GM19023 (cell line): ENCODE measurements around the gene ABHD12B.

Experiments
- ATAC-seq: cut with Tn5 transposase; IDR thresholded peaks from one replicate; pipeline ENCODE4 v1.9.1; 2021; ENCODE audit warnings: mild to moderate bottlenecking, moderate library complexity; ENCODE audit not compliant: unreplicated experiment

ABHD12B gene

GRCh38 chr14:50839048-50839447, 32.8 kb upstream of the ABHD12B start:
- no peak for ATAC-seq

- ATAC-seq = no peak
Observed at GRCh38 chr14:50839691-50840090, 32.2 kb upstream of the ABHD12B start.

DNA sequence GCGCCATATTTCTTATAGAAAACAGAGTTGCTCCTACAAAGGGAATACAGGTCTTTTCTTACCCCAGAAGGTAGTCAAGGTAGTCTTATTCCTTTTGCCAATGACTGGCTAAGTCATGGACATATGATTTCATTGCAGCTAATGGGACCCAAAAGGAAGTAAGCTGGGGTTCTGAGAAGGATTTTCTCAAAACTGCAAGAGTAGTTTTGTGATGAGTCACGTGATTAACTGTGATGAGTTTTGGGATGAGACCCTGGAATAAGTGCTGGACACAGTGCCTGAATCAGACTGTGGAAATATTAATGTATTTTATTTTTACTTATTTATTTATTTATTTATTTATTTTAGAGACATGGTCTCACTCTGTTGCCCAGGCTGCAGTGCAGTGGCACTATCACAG, 27.5 kb upstream of the ABHD12B start:
- ATAC-seq = no peak

DNA sequence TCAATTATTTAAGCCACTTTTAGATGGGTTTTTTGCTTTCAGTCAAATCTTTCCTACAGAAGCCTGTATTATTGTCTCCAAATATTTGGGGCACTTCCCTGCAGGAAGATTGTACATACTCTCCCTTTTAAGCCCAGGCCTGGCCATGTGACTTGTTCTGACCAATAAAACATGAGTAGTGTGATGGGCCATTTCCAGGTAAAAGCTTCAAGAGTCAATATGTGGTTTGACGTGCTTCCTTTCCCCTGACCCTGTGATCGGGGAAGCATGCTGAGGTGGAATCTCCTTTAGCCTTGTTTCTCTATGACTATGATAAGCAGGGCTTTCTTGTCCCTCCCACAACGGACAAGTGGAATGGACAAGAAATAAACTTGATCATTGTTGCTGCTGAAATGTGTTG, 26.7 kb upstream of the ABHD12B start:
- ATAC-seq = no peak

DNA sequence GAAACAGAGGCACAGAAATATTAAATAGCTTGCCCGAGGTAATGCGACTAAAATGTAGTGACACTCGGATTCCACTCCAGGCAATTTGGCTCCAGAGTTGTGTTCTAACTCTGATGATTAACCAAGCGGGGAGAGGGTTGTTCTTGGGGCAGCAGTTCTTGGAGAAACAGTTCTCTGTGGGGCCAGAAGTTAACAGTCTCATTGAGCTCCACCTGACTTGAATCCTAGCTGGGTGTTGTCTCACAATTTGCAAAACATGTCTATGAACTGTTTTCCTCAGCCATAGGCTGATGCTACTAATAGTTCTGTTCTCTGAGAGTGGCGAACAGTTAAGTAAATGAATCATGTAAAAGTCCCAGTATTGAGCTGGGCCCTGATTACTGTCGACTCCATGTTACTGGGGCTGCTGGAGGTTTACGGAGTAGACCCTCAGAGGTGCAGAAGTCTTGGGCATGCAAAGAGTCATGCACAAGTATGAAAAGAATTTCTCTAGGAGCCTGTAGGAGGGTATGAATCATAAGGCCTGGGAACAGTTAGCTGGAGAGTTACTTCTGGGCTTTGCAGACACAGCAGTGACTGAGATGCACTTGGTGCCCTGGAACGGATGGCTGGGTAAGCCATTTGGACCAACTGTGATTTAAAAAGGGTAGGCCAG, 25.5 kb upstream of the ABHD12B start:
- no peak for ATAC-seq

DNA sequence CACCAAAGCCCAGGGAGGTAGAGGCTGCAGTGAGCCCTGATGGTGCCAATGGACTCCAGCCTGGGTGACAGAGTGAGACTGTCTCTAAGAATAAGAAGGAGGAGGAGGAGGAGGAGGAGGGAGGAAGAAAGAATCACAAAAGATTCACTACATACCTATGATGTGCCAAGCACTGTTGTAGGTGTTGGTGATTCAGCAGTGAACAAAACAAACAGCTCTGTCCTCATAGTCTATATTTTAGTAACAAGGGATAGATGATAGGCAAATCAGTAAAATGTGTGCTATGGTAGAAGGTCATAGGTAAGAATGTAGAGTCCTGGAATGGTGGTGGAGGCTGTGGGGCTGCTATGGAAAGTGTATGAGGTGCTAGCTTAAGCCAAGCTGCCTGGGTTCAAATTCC, 18.0 kb upstream of the ABHD12B start:
- no peak for ATAC-seq

DNA sequence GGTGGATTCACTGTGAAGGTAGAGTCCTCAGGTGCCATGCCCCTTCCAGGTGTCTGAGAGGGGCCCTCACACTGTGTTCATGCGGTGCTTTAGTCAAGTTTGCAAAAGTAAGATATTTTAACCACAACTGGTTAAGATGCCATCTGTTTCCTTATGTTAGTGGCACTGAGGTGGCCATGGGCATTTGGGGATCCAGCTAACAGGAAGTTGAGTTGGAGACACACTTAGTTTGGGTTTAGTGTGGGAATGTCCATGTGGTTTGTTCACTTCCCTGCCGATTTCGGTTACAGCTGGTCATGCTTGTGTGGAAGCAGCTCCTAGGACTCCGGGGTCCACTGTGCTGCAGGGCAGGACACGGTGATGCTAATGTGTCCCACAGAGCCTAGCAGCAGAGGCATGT, 17.3 kb upstream of the ABHD12B start:
- no peak for ATAC-seq

DNA sequence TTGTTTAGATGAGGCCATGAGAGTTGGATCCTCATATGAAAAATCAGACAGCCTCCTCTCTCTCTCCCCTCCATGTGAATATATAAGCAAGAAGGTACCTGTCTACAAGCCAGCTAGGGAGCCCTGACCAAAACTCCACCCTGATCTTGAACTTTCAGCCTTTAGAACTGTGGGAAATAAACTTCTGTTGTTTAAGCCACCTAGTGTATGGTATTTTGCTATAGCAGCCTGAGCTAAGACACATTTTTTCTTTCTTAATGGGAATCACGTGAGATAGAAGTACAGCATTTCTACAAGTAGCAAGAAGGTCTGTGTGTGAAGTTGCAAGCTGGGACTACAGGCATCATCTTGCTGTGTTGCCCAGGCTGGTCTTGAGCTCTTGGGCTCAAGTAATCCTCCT, 16.3 kb upstream of the ABHD12B start:
- no peak for ATAC-seq

- no peak for ATAC-seq
Observed at GRCh38 chr14:50856660-50857059, 15.2 kb upstream of the ABHD12B start.

DNA sequence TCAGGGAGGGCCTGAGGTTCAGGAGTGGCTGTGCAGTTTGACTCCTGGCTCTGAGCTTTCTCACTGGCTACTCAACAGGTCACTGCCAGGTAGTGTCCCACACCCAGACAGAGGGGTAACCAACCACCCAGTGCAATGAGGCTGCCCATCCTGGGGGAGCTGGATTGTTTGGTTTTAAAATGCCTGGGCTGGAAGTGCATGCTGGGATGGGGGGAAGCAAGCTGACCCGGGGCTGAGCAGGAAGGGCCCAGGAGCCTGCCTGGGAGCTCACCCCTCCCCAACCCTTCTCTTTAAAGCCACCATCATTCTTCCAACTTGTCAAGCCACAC, 12.6 kb upstream of the ABHD12B start:
- ATAC-seq = peak; percentile 7

- ATAC-seq = no peak
Observed at GRCh38 chr14:50860478-50861086, 11.3 kb upstream of the ABHD12B start.

GRCh38 chr14:50862036-50862570, 9.8 kb upstream of the ABHD12B start:
- no peak for ATAC-seq

DNA sequence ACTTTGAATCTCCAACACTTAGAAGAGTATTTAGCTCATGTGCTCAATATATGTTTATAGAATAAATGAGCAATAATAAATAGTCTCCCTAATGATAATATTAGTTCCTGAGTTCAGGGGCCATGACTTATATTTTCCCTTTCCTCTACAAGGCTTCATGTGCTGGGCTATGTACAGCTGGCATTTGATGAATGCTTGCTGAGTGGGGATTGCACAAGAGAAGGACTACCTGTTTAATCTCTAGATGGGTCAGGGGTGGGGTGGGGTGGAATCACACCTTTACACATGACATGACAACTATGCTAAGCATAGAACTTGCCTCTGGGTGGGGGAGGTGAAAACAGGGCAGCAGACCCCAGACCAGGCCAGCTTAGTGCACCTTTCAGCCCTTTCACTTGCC, 7.6 kb upstream of the ABHD12B start:
- no peak for ATAC-seq

DNA sequence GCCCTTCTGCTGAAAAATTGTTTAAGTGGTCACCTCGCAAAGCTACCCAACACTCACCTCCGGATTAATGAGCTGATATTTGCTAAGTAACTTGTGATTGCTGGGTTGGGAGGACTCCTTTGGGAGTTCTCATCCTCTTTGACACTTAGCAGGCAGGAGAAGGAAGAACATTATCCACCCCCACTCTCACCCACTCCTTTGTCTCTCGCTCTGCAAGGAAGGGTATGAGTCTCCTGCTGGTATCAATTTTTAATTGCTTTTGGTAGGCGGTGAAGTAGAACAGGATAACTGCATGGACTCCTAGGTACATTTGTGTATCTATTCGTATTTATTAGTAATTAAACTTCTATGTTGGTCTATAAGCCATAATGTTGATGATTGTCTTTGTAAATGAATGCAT, 6.9 kb upstream of the ABHD12B start:
- ATAC-seq = no peak

DNA sequence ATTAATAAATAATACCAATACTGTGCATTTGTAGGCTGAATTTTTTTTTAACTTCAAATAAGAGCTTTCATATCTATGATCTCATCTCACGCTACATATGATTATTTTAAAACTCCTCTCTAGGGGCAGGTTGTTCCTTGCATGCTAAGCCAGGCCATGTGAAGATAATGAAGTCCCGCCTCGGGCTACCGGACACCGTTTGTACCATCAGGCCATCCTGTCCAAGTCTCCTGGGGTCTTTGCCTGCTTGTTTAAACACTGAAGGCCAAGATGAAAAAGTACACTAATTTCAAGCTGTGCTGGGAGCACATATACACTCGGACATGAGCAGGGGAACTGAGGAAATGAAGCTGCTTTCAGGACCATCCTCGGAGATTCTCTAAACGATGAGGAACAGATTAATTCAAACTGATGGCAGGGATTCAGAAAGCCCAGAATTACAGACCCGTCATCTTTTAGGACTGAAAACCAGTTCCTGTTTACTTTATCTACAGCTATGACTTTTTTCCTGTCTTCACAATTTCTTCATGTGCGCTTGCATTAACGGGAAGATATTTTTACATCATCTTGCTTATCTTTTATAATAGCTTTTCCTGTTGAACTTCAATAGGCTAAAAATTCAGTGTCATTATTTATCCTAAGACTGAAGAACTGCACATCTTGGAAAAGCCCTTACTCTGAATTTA, 6.3 kb upstream of the ABHD12B start:
- ATAC-seq = no peak

GRCh38 chr14:50871228-50871627, 625 bp upstream of the ABHD12B start:
- no peak for ATAC-seq

- no peak for ATAC-seq
Observed at GRCh38 chr14:50874757-50875156, 2.9 kb downstream of the ABHD12B start.

- ATAC-seq = peak; percentile 95
Observed at GRCh38 chr14:50875359-50876070, 3.7 kb downstream of the ABHD12B start.

- no peak for ATAC-seq
Observed at GRCh38 chr14:50882932-50883826, 11.3 kb downstream of the ABHD12B start.

DNA sequence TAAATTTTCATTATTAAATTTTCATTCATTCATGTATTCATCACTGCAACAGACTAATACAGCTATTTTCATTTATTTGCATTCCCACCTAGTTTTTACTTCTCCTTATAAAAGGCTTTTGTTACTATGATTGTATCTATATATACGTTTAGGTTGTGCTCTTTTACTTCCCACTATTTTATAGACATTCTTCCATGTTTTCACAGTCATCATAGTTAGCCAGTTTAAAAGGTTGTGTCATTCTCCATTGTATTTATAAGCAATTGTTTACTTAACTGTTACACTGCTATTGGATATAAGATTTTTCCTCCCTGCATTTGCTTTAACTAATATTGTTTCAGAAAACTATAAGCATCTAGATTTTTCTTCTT, 12.0 kb downstream of the ABHD12B start:
- no peak for ATAC-seq

- no peak for ATAC-seq
Observed at GRCh38 chr14:50887476-50887875, 15.6 kb downstream of the ABHD12B start.
